Measurements from ENCODE around the gene AUTS2.

The AUTS2 gene

GRCh38 chr7:70634071-70634470, 1035.8 kb downstream of the AUTS2 start:
- Histone ChIP-seq H3K9me3 (ENCODE audit: insufficient read depth, low read length) (no peaks in the 10 kb centered on the region), H3K27me3 (ENCODE audit: low read length) (no peaks in the 10 kb centered on the region)

GRCh38 chr7:70634610-70635068, 1036.4 kb downstream of the AUTS2 start:
- no peaks in the 10 kb centered on the region for H3K9me3 ChIP-seq (ENCODE audit: insufficient read depth, low read length)
- H3K4me3 ChIP-seq (ENCODE audit: insufficient read depth, low read length, poor library complexity, severe bottlenecking) = no peak overlapping the region
- H3K4me2 ChIP-seq (ENCODE audit: low read depth, low read length, poor library complexity, severe bottlenecking) = no peak overlapping the region
- H3K79me2 ChIP-seq (ENCODE audit: insufficient read depth, low read length) = no peaks in the 10 kb centered on the region
- H3K9ac ChIP-seq (ENCODE audit: low read length) = no peak overlapping the region
- H2AFZ ChIP-seq (ENCODE audit: low read depth, low read length, severe bottlenecking) = no peak overlapping the region
- TF ChIP-seq CTCF (IDR thresholded peaks at IDR 0.05; ENCODE audit: insufficient read depth, low read length, poor library complexity, severe bottlenecking) (no peak), EZH2phosphoT487 (conservative IDR thresholded peaks at IDR 0.05; ENCODE audit: low read length) (no peak)
- no peaks in the 10 kb centered on the region for H3K9me2 ChIP-seq (replicated peaks; ENCODE audit: insufficient read depth, low read length)
- H3F3A ChIP-seq (ENCODE audit: insufficient read depth) = no peaks in the 10 kb centered on the region
- no peaks in the 10 kb centered on the region for H3K27me3 ChIP-seq (ENCODE audit: low read length)
- no peak overlapping the region for H3K27ac ChIP-seq (ENCODE audit: low read depth, low read length)
- no peaks in the 10 kb centered on the region for H4K20me1 ChIP-seq (ENCODE audit: low read depth, low read length)
- H3K36me3 ChIP-seq (ENCODE audit: low read length) = no peaks in the 10 kb centered on the region

More at GRCh38 chr7:70634071-70634470, 1035.8 kb downstream of the AUTS2 start:
- no peaks in the 10 kb centered on the region for H4K20me1 ChIP-seq (ENCODE audit: low read depth, low read length)
- H3K9me2 ChIP-seq (replicated peaks; ENCODE audit: insufficient read depth, low read length) = no peaks in the 10 kb centered on the region
- no peak overlapping the region for H2AFZ ChIP-seq (ENCODE audit: low read depth, low read length, severe bottlenecking)
- no peaks in the 10 kb centered on the region for H3K36me3 ChIP-seq (ENCODE audit: low read length)
- TF ChIP-seq CTCF (IDR thresholded peaks at IDR 0.05; ENCODE audit: insufficient read depth, low read length, poor library complexity, severe bottlenecking) = no peak
- TF ChIP-seq EZH2phosphoT487 (conservative IDR thresholded peaks at IDR 0.05; ENCODE audit: low read length) = no peak
- no peak overlapping the region for H3K4me2 ChIP-seq (ENCODE audit: low read depth, low read length, poor library complexity, severe bottlenecking)
- H3K9ac ChIP-seq (ENCODE audit: low read length) = no peak overlapping the region
- H3K79me2 ChIP-seq (ENCODE audit: insufficient read depth, low read length) = no peaks in the 10 kb centered on the region
- no peak overlapping the region for H3K27ac ChIP-seq (ENCODE audit: low read depth, low read length)
- no peaks in the 10 kb centered on the region for H3F3A ChIP-seq (ENCODE audit: insufficient read depth)
- no peak overlapping the region for H3K4me3 ChIP-seq (ENCODE audit: insufficient read depth, low read length, poor library complexity, severe bottlenecking)

GRCh38 chr7:70635633-70636032, 1037.4 kb downstream of the AUTS2 start:
- Histone ChIP-seq H3K9ac (ENCODE audit: low read length) (no peak overlapping the region), H3K4me3 (ENCODE audit: insufficient read depth, low read length, poor library complexity, severe bottlenecking) (no peak overlapping the region)

More at GRCh38 chr7:70635633-70636032, 1037.4 kb downstream of the AUTS2 start:
- H3F3A ChIP-seq (ENCODE audit: insufficient read depth) = no peaks in the 10 kb centered on the region
- H3K9me2 ChIP-seq (replicated peaks; ENCODE audit: insufficient read depth, low read length) = no peaks in the 10 kb centered on the region
- no peak overlapping the region for H3K4me2 ChIP-seq (ENCODE audit: low read depth, low read length, poor library complexity, severe bottlenecking)
- no peak overlapping the region for H2AFZ ChIP-seq (ENCODE audit: low read depth, low read length, severe bottlenecking)
- TF ChIP-seq EZH2phosphoT487 (conservative IDR thresholded peaks at IDR 0.05; ENCODE audit: low read length) = no peak
- TF ChIP-seq CTCF (IDR thresholded peaks at IDR 0.05; ENCODE audit: insufficient read depth, low read length, poor library complexity, severe bottlenecking) = no peak
- H4K20me1 ChIP-seq (ENCODE audit: low read depth, low read length) = no peaks in the 10 kb centered on the region
- no peaks in the 10 kb centered on the region for H3K9me3 ChIP-seq (ENCODE audit: insufficient read depth, low read length)
- no peaks in the 10 kb centered on the region for H3K79me2 ChIP-seq (ENCODE audit: insufficient read depth, low read length)
- no peak overlapping the region for H3K27ac ChIP-seq (ENCODE audit: low read depth, low read length)
- no peaks in the 10 kb centered on the region for H3K27me3 ChIP-seq (ENCODE audit: low read length)
- no peaks in the 10 kb centered on the region for H3K36me3 ChIP-seq (ENCODE audit: low read length)

All from SU-DHL-6 (cell line).